Neuron (in vitro differentiated cells): ENCODE measurements around the gene GPC5.

Experiments
- H2AFZ ChIP-seq: one replicate; pipeline ENCODE4 v1.6.1; 2013; ENCODE audit warnings: low read depth, mild to moderate bottlenecking, inconsistent platforms, low read length, moderate library complexity
- H3K27me3 ChIP-seq: one replicate; pipeline ENCODE4 v1.6.1; 2013; ENCODE audit warnings: low read length; ENCODE audit not compliant: insufficient read depth
- H3K36me3 ChIP-seq: one replicate; pipeline ENCODE4 v1.6.1; 2013; ENCODE audit warnings: low read length; ENCODE audit not compliant: insufficient read depth
- H3K4me1 ChIP-seq: one replicate; pipeline ENCODE4 v1.6.1; 2013; ENCODE audit warnings: low read length; ENCODE audit not compliant: insufficient read depth
- H3K4me3 ChIP-seq: 2 replicates; pipeline ENCODE4 v1.5.1; 2013; ENCODE audit warnings: mild to moderate bottlenecking, low read length, moderate library complexity
- H3K9me3 ChIP-seq: one replicate; pipeline ENCODE4 v1.6.1; 2013; ENCODE audit warnings: low read length

The GPC5 gene

DNA sequence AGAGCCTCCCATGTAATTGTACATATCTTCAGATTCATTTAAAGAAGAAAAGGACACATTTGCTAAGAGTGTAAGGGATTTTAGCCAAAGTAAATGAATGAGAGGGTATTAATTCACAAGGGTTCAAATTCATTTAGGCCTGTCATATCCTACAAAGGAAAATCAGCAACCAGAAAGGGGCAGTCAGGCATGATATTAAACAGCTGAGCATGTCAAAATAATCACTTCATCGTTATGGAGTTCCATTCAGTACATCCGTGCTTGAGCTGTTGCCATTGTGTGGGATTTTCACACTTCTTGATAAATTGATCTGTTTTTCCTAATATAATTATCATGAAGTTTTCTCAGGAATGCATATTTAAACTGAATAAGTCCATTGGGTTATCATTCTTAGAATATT, 567.1 kb downstream of the GPC5 start:
- Histone ChIP-seq H3K27me3 (no peaks in the 10 kb centered on the region), H3K36me3 (no peaks in the 10 kb centered on the region), H3K4me3 (no peak overlapping the region), H3K4me1 (no peaks in the 10 kb centered on the region), H2AFZ (no peak overlapping the region), H3K9me3 (no peaks in the 10 kb centered on the region)

DNA sequence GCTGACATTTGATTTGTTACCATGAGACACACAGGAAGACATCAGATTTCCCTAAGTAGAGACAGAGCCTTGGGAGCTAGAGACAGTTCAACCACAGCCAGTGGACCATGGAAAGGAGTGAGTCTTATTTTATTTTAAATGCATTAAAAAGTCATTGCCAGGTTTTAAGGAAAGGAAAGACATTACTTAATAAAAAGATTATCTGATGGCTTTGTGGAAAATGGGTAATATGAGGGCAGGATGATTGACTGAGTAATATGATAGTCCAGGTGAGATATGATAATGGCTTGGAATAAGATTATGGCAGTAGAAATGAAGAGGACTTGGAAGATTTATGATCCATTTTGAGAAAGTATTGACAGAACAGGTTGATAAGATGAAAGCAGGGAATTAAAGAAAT, 580.1 kb downstream of the GPC5 start:
- no peaks in the 10 kb centered on the region for H3K4me1 ChIP-seq
- no peaks in the 10 kb centered on the region for H3K9me3 ChIP-seq
- no peaks in the 10 kb centered on the region for H3K36me3 ChIP-seq
- no peaks in the 10 kb centered on the region for H3K27me3 ChIP-seq
- H3K4me3 ChIP-seq: no peak overlapping the region
- no peak overlapping the region for H2AFZ ChIP-seq

DNA sequence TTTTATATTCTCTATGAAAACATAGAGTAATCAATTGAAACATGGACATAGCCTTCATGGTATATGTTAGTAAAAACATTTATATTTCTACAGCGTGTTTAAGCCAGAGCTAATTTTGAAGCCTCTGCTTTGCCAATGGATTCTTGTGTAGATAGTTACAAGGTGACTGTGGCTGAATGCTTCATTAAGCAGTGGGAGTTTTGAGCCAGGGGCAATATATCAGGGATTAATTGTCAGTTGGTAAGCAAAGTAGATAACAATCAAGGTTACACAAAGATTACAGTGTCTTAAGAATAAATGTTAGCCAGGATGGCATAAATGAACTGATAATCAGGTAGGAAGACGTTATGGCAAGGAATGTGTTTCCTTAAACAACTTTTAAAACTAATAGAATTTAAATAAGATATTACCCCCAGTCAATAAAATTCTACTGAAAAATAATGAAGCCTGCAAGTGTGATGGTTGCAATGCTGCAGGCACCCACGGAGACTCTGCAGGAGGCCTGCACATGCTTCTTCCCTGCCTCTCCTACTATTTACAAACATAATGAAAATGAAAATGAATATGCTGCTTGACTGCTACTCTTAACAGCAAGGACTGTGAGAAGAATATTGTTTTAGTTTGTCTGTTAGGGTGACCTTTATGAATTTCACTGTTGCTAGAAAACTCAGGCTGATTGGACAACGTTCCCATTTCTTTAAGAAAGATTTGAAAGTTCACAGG, 588.5 kb downstream of the GPC5 start:
- Histone ChIP-seq H2AFZ (no peak overlapping the region), H3K4me1 (no peaks in the 10 kb centered on the region), H3K9me3 (no peaks in the 10 kb centered on the region), H3K27me3 (no peaks in the 10 kb centered on the region), H3K36me3 (no peaks in the 10 kb centered on the region), H3K4me3 (no peak overlapping the region)

DNA sequence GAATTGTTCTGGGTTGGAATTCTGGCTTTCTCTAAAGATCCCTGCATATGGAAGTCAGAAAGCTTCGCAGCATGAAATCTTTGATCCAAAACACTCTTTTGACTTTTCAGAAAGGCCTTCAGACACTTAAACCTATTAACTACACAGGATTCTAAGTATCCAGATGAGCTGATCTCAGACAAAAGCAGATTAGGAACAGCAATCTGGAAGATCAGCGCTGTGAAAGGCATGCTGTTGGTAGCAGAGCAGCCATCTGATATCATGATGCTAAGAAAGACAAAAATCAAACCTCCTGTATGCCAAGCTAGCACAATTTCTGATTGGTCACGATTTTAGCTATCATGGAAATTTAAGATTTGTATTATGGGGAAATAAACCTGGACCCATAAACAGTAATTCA, 589.9 kb downstream of the GPC5 start:
- H3K27me3 ChIP-seq: no peaks in the 10 kb centered on the region
- H3K4me3 ChIP-seq: no peak overlapping the region
- no peaks in the 10 kb centered on the region for H3K4me1 ChIP-seq
- H3K36me3 ChIP-seq: no peaks in the 10 kb centered on the region
- H3K9me3 ChIP-seq: no peaks in the 10 kb centered on the region
- H2AFZ ChIP-seq: peak overlapping the region; percentile 77

DNA sequence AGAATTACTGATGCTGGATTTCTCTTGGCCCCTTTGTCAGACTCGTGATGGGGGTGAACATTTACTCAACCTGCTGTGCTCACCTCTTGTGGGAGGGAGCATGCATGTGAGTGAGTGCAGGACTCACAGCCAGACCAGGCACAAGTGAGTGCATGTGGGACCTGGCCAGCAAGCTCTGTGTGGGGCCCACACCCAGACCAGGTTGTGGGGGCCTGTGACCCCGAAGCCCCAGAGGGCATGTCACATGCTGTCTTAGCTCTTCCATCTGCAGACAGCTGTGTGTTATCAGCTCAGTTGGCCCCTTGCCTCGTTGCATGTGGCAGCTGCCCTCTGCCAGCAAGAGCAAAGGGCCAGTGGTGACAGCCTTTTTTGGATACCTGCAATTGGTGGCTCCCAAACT, 614.4 kb downstream of the GPC5 start:
- Histone ChIP-seq H2AFZ (no peak overlapping the region), H3K27me3 (no peaks in the 10 kb centered on the region), H3K9me3 (no peaks in the 10 kb centered on the region)

DNA sequence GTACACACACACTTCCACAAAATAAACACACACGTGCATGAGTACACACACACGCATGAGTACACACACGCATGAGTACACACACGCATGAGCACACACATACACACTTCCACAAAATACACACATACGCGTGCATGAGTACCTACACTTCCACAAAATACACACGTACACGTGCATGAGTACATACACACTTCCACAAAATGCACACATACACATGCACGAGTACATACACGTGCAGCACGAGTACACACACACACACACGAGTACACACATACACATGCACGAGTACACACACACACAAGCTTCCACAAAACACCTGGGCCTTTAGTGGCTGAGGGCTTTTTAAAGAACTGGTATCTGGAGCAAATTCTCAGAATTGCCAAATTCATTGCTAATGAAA, 619.3 kb downstream of the GPC5 start:
- Histone ChIP-seq H3K36me3 (no peaks in the 10 kb centered on the region), H3K4me1 (no peaks in the 10 kb centered on the region), H3K4me3 (no peak overlapping the region), H3K27me3 (no peaks in the 10 kb centered on the region), H2AFZ (no peak overlapping the region), H3K9me3 (no peaks in the 10 kb centered on the region)

More for the DNA sequence above, 614.4 kb downstream of the GPC5 start:
- H3K36me3 ChIP-seq: no peaks in the 10 kb centered on the region
- no peaks in the 10 kb centered on the region for H3K4me1 ChIP-seq
- no peak overlapping the region for H3K4me3 ChIP-seq

DNA sequence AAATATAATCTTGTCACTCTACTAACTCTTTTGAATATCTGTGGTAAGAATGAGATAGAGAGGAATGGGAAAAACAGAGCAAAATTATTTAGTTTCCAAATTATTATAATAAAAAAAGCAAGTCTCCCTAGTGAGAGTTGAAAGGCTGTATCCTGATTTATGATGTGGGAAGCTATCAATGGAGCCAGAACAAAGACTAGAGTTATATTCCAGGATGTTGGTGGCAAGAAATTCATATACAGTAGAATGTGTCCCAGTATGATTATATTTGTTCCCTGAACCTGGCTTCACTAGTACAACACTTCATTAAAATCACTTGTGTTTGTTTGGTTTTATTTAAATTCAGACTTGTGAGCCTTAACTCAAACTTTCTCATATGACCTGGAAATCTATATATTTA, 630.3 kb downstream of the GPC5 start:
- H3K4me3 ChIP-seq: no peak overlapping the region
- no peaks in the 10 kb centered on the region for H3K9me3 ChIP-seq
- no peaks in the 10 kb centered on the region for H3K36me3 ChIP-seq
- H3K4me1 ChIP-seq: no peaks in the 10 kb centered on the region
- no peak overlapping the region for H2AFZ ChIP-seq
- no peaks in the 10 kb centered on the region for H3K27me3 ChIP-seq

DNA sequence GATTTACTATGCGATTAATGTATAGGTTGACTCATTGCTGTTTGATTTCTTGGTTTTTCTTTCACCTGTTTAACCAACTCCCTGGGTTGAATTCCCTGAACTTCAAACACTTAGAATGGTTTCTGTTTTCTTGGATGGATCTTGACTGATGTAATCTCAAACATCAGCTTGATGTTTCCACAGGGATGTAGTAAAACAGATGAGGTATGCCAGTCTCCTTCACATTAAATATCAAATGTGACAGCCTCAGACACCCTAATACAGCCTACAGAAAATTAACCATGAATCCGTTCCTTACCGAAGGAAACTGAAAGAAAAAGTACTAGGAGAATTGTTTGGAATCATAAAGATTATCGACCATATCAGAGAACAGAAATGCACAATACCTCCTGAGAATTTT, 631.2 kb downstream of the GPC5 start:
- Histone ChIP-seq H3K4me3 (no peak overlapping the region), H3K4me1 (no peaks in the 10 kb centered on the region), H3K9me3 (no peaks in the 10 kb centered on the region), H2AFZ (no peak overlapping the region), H3K36me3 (no peaks in the 10 kb centered on the region), H3K27me3 (no peaks in the 10 kb centered on the region)

DNA sequence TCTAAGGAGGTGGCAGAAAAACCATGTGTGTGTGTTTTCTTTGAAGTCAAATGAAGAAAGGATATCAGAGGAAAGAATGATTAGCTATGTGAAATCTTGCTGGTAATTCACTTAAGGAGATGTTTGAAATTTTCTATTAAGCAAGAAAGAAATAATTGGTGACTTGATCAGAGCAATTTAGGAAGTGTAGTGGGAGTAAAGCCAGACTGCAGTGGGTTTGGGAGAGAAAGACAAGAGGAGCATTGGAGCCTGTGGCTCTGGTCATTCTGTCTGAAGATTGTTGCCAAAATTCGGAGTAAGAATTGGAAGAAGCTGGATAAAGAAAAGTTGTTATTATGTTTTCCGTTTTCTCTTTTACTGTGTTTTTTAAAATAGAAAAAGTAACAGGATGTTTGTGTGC, 640.5 kb downstream of the GPC5 start:
- H3K9me3 ChIP-seq: no peaks in the 10 kb centered on the region
- no peak overlapping the region for H2AFZ ChIP-seq
- H3K36me3 ChIP-seq: no peaks in the 10 kb centered on the region
- no peaks in the 10 kb centered on the region for H3K27me3 ChIP-seq
- H3K4me1 ChIP-seq: no peaks in the 10 kb centered on the region
- no peak overlapping the region for H3K4me3 ChIP-seq

DNA sequence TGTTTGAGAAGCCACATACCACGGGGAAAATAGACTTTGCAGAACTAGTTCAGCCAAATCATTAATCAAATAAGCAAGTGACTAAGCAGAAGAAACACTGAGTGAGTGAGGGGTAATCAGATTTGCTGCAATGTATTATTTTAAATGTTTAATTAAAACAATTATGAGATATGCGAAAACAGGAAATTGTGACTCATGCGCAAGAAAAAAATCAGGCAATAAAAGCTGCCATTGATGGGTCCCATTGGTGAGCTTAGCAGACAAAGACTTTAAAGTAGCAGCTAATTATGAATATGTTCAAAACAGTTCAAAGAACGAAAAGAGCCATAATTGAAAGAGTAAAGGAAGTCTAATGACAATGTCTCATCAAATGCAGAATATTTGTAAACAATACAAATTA, 644.1 kb downstream of the GPC5 start:
- no peaks in the 10 kb centered on the region for H3K36me3 ChIP-seq
- H3K27me3 ChIP-seq: no peaks in the 10 kb centered on the region
- H3K4me1 ChIP-seq: no peaks in the 10 kb centered on the region
- H2AFZ ChIP-seq: no peak overlapping the region
- no peaks in the 10 kb centered on the region for H3K9me3 ChIP-seq
- no peak overlapping the region for H3K4me3 ChIP-seq

DNA sequence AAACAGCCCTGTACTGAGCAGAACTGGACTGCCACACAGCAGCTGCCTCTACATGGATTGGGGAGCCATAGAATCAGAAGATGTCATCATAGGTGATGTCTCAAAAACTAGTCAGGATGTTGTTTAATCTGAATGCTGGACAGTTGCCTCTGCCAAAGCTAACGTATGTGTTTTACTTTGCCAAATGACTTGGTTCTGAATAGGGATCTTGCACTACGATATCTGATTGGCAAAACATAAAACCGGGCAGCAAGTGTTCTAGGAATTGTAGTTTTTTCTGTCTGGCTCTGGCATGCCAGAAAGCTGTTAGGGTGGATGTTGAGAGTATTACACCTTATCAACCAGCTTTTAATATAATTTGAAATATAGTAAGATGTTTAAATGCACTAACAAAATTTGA, 645.9 kb downstream of the GPC5 start:
- no peak overlapping the region for H2AFZ ChIP-seq
- no peak overlapping the region for H3K4me3 ChIP-seq
- H3K27me3 ChIP-seq: no peaks in the 10 kb centered on the region
- no peaks in the 10 kb centered on the region for H3K36me3 ChIP-seq
- H3K9me3 ChIP-seq: no peaks in the 10 kb centered on the region
- no peaks in the 10 kb centered on the region for H3K4me1 ChIP-seq

DNA sequence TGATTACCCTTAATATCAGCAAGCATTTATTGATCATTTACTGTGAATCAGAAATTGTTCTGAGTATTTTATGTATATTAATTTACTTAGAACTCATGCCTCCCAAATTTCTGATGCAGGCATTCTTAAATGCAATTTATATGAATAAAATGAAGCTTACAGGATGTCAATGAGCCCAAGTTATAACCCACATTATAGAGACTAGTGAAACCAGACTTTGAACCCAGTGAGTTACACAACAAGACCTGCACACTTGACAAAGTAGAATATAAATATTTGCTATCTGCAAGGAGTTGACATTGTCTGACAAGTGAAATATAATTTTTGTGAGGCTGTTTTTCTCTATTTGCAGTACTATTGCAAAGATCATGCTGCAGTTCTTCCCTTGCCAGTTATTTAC, 656.0 kb downstream of the GPC5 start:
- Histone ChIP-seq H3K4me1 (no peaks in the 10 kb centered on the region), H3K36me3 (no peaks in the 10 kb centered on the region)

DNA sequence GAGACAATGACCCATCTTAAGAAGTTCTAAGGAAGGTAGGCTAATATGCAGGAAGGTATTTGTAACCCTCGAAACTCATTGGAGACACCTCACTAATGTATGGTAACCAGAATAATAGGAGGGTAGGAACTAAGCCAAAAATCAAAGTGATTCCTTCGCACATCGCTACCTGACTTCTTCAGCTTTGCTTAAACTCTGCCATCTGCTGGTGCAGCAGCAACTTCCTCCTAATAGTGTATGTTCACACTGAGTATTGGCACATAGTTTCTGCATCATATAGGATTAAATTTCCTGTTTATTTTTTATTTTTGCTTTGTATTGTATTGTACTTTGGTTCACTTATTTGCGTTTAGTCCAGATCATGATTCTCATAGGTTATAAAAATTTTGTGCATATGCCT, 676.2 kb downstream of the GPC5 start:
- H3K36me3 ChIP-seq: no peaks in the 10 kb centered on the region
- no peaks in the 10 kb centered on the region for H3K9me3 ChIP-seq
- no peaks in the 10 kb centered on the region for H3K4me1 ChIP-seq
- H3K4me3 ChIP-seq: no peak overlapping the region
- no peak overlapping the region for H2AFZ ChIP-seq
- no peaks in the 10 kb centered on the region for H3K27me3 ChIP-seq

More for the DNA sequence above, 656.0 kb downstream of the GPC5 start:
- H3K27me3 ChIP-seq: no peaks in the 10 kb centered on the region
- H3K4me3 ChIP-seq: no peak overlapping the region
- H2AFZ ChIP-seq: no peak overlapping the region
- no peaks in the 10 kb centered on the region for H3K9me3 ChIP-seq

DNA sequence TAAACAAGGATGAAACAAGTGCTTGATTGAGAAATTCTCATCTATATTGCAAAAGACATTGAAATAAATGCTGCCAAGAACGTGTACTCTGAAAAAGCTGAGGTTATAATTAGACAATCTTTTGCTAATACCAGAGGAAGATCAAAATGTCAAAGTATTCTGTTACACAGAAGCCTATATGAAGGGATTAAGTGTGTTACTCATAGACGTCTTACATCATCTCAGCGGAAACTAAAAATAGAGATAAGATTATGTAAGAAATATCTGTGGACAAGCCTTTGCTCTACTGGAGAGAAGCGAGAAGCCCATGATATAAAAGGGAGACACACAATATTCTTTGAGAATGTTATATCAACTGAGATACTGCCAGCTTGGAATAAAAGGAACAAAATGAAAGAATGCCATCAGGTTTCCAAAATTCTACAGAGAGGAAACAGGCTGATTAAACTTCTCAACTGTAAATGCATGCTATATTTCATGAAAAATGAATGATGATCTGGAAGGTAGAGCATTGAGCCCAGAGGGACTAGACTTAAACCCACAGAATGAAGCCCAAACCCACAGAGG, 699.0 kb downstream of the GPC5 start:
- no peaks in the 10 kb centered on the region for H3K4me1 ChIP-seq
- H3K9me3 ChIP-seq: no peaks in the 10 kb centered on the region
- no peak overlapping the region for H3K4me3 ChIP-seq
- H3K36me3 ChIP-seq: no peaks in the 10 kb centered on the region
- no peak overlapping the region for H2AFZ ChIP-seq
- H3K27me3 ChIP-seq: no peaks in the 10 kb centered on the region
